Endothelial cell of umbilical vein (primary cell): ENCODE measurements around the gene CLEC17A. TPM values are rescaled to one million over a fixed set of nuclear protein-coding genes. Genes with fewer than 3 reads are reported as not detected.

Experiments used
- BruUV-seq: library from RNA; stranded (reverse); fragments of 400-500 nt; replicated peaks from 2 replicates; lab custom pipeline; 2021; lab: Mats Ljungman, UMichigan
- CTCF ChIA-PET: fragments of 300-600, 350-600 bp; sonication (Branson Sonifier 250); formaldehyde crosslinking; loops from one replicate; lab custom pipeline; 2021; ENCODE audit warnings: antibody characterized with exemption, inconsistent platforms; lab: Charles Lee
- POLR2A ChIA-PET: fragments of 300-600, 350-600 bp; sonication (Branson Sonifier 250); formaldehyde crosslinking; loops from one replicate; lab custom pipeline; 2021; ENCODE audit warnings: antibody characterized with exemption, inconsistent platforms; lab: Charles Lee
- DNase-seq: peaks from one replicate; pipeline ENCODE4 v3.0.0-alpha.2; 2011; ENCODE audit warnings: low read depth, low spot score
- FAIRE-seq: peaks from 2 replicates; lab custom pipeline; 2011; peaks lifted over from hg19 to GRCh38; lab: Jason Lieb, UNC
- H2AFZ ChIP-seq: 2 replicates; pipeline ENCODE4 v1.6.0; 2012; ENCODE audit warnings: low read depth, low read length, control low read depth, inconsistent platforms
- H3K27ac ChIP-seq: 2 replicates; pipeline ENCODE4 v1.5.1; 2011; ENCODE audit warnings: low read depth, mild to moderate bottlenecking, control low read depth, low read length, moderate library complexity; ENCODE audit not compliant: insufficient read depth
- H3K27me3 ChIP-seq, 2 experiments: 2 replicates each; pipeline versions ENCODE4 v1.6.0 to v1.6.1; 2011; ENCODE audit warnings: low read length in 2 of 2, mixed read lengths in 1 of 2; ENCODE audit not compliant: control insufficient read depth in 2 of 2, insufficient read depth in 2 of 2
- H3K36me3 ChIP-seq, 2 experiments: 2 replicates in 1 of 2; 3 replicates in 1 of 2; pipeline ENCODE4 v1.5.1; 2011; ENCODE audit warnings: low read length in 2 of 2, mild to moderate bottlenecking in 1 of 2, moderate library complexity in 1 of 2; ENCODE audit not compliant: control insufficient read depth in 2 of 2, insufficient read depth in 2 of 2; ENCODE audit errors: extremely low read depth in 1 of 2
- H3K4me1 ChIP-seq: 3 replicates; pipeline ENCODE4 v1.5.1; 2011; ENCODE audit warnings: mild to moderate bottlenecking, low read length; ENCODE audit not compliant: control insufficient read depth, insufficient read depth; ENCODE audit errors: extremely low read depth
- H3K4me2 ChIP-seq: 2 replicates; pipeline ENCODE4 v1.6.1; 2011; ENCODE audit warnings: low read length, control low read depth, mixed read lengths; ENCODE audit not compliant: insufficient read depth
- H3K4me3 ChIP-seq, 3 experiments: fragments of 200-600 bp in 1 of 3; sonication (generic), shearing (Covaris generic) in 1 of 3; replicated peaks in 1 of 3; 2 replicates each; pipeline ENCODE4 v1.5.1; 2011 to 2016; ENCODE audit warnings: control low read depth in 3 of 3, low read length in 3 of 3, mild to moderate bottlenecking in 2 of 3, inconsistent platforms in 1 of 3, low read depth in 1 of 3, moderate library complexity in 1 of 3; ENCODE audit not compliant: insufficient read depth in 1 of 3
- H3K79me2 ChIP-seq: 2 replicates; pipeline ENCODE4 v1.6.0; 2012; ENCODE audit warnings: low read length, inconsistent platforms; ENCODE audit not compliant: control insufficient read depth, insufficient read depth
- H3K9ac ChIP-seq: replicated peaks from 2 replicates; pipeline ENCODE3; 2011; ENCODE audit warnings: low read length, control low read depth; ENCODE audit not compliant: insufficient read depth; ENCODE audit errors: extremely low read depth
- H3K9me1 ChIP-seq: replicated peaks from 3 replicates; pipeline ENCODE4 v1.6.0; 2011; ENCODE audit warnings: mild to moderate bottlenecking, low read length; ENCODE audit not compliant: control insufficient read depth, insufficient read depth; ENCODE audit errors: extremely low read depth
- H3K9me3 ChIP-seq: replicated peaks from 2 replicates; pipeline ENCODE4 v1.5.1; 2012; ENCODE audit warnings: low read length, inconsistent platforms; ENCODE audit not compliant: control insufficient read depth, insufficient read depth
- H4K20me1 ChIP-seq: replicated peaks from 2 replicates; pipeline ENCODE3; 2011; ENCODE audit warnings: mild to moderate bottlenecking, low read length; ENCODE audit not compliant: control insufficient read depth, insufficient read depth; ENCODE audit errors: extremely low read depth
- CTCF ChIP-seq, 2 donors: IDR thresholded peaks; 1 replicate in 1 of 2; 2 replicates in 1 of 2; pipeline ENCODE4 v1.5.1; 2011; ENCODE audit warnings: low read length in 2 of 2, mild to moderate bottlenecking in 2 of 2, moderate library complexity in 2 of 2, control low read depth in 1 of 2, inconsistent platforms in 1 of 2, low read depth in 1 of 2; ENCODE audit not compliant: insufficient read depth in 1 of 2; ENCODE audit errors: extremely low read depth in 1 of 2
- EZH2 ChIP-seq: IDR thresholded peaks from 2 replicates; pipeline ENCODE4 v1.6.1; 2012; ENCODE audit warnings: borderline replicate concordance, low read depth, mild to moderate bottlenecking, moderate library complexity, low read length, inconsistent platforms; ENCODE audit not compliant: severe bottlenecking
- FOS ChIP-seq: IDR thresholded peaks from 2 replicates; pipeline ENCODE4 v1.6.1; 2011; ENCODE audit warnings: mild to moderate bottlenecking, low read length, moderate library complexity, borderline replicate concordance; ENCODE audit not compliant: insufficient read depth
- GATA2 ChIP-seq: IDR thresholded peaks from 2 replicates; pipeline ENCODE4 v1.7.0; 2011; ENCODE audit warnings: low read depth, mild to moderate bottlenecking, moderate library complexity, mixed read lengths, low read length; ENCODE audit not compliant: insufficient read length, insufficient read depth
- MYC ChIP-seq: IDR thresholded peaks from one replicate; pipeline ENCODE4 v1.6.1; 2011; ENCODE audit warnings: mild to moderate bottlenecking, low read depth, low read length
- dilution Hi-C: fragments of 300-500 bp; cut with MboI; formaldehyde crosslinking; loops from one replicate; pipeline ENCODE4 v1.15.0; 2019; ENCODE audit warnings: low sequenced_read_pairs; ENCODE audit not compliant: extremely low pct_ligation_motif_present
- intact Hi-C: fragments of 100-400 bp; cut with micrococcal nuclease; formaldehyde crosslinking; loops from one replicate; pipeline ENCODE4 v1.10.0; 2022
- polyA plus RNA-seq, 4 experiments: library from polyadenylated mRNA; depleted of rRNA in 3 of 4; stranded (reverse) in 3 of 4; unstranded in 1 of 4; fragments of >200 nt; gene quantifications; 2 replicates each; pipeline versions ENCODE4 v1.2.1 to v1.2.3, GENCODE V29; 2011 to 2012; ENCODE audit warnings: missing spikeins in 1 of 4
- total RNA-seq: library from RNA; stranded (reverse); gene quantifications from 2 replicates; pipeline ENCODE4 v1.2.3, GENCODE V29; 2021

CLEC17A gene
- total and polyA plus RNA-seq, 2 donors (not counting 3 experiments of a cell fraction or from before 2014, with no cell fraction given), result 0.07 TPM; not detected in 1

GRCh38 chr19:14553042-14553938 is 29.6 kb upstream of the CLEC17A start:
- Histone ChIP-seq H3K36me3 (no peaks in the 10 kb centered on the region), H2AFZ (no peak overlapping the region), H3K9ac (no peak overlapping the region), H4K20me1 (no peaks in the 10 kb centered on the region), H3K9me1 (no peaks in the 10 kb centered on the region), H3K9me3 (no peaks in the 10 kb centered on the region), H3K27ac (no peak overlapping the region), H3K4me2 (no peak overlapping the region), H3K4me1 (no peaks in the 10 kb centered on the region), H3K79me2 (no peaks in the 10 kb centered on the region), H3K4me3 (no peak overlapping the region), H3K27me3 (no peaks in the 10 kb centered on the region)
- TF ChIP-seq GATA2 (no peak), MYC (no peak), CTCF (IDR thresholded peaks at IDR 0.05; ENCODE audit: extremely low read depth in 1 of 2, insufficient read depth in 1 of 2, low read depth in 1 of 2, low read length in 2 of 2) (no peak), EZH2 (no peak), FOS (no peak)
- ChIA-PET POLR2A (no interaction called here), CTCF (interaction anchor here (0.6 to 1.2 kb wide), 2 partner anchors 78 to 804 kb away, joined by 3 read pairs; partner anchors contain the start of gene PTGER1)
- dilution Hi-C loops (no loop called here), intact Hi-C loops (no loop called here)
- FAIRE-seq (no peak), DNase-seq (no peak)
- no TSS peak for BruUV-seq
